Astrocyte (in vitro differentiated cells and primary cell): ENCODE data around the gene SHC3. TPM values are rescaled to one million over a fixed set of nuclear protein-coding genes. Genes with fewer than 3 reads are reported as not detected.

Experiments
- DNase-seq: peaks from one replicate; pipeline ENCODE4 v3.0.0-alpha.2; 2010; ENCODE audit warnings: low read depth
- FAIRE-seq: peaks from 2 replicates; lab custom pipeline; 2011; peaks lifted over from hg19 to GRCh38; lab: Jason Lieb, UNC
- H2AFZ ChIP-seq: 2 replicates; pipeline ENCODE4 v1.6.0; 2012; ENCODE audit warnings: low read depth, low read length, inconsistent platforms
- H3K27ac ChIP-seq: 2 replicates; pipeline ENCODE4 v1.5.1; 2011; ENCODE audit warnings: low read depth, low read length, inconsistent platforms
- H3K27me3 ChIP-seq: 2 replicates; pipeline ENCODE4 v1.6.0; 2011; ENCODE audit warnings: low read length, inconsistent platforms; ENCODE audit not compliant: insufficient read depth
- H3K36me3 ChIP-seq: 2 replicates; pipeline ENCODE4 v1.5.1; 2011; ENCODE audit warnings: low read length, inconsistent platforms; ENCODE audit not compliant: insufficient read depth
- H3K4me1 ChIP-seq: 2 replicates; pipeline ENCODE4 v1.5.1; 2011; ENCODE audit warnings: low read length, inconsistent platforms; ENCODE audit not compliant: insufficient read depth
- H3K4me2 ChIP-seq: 2 replicates; pipeline ENCODE4 v1.6.0; 2012; ENCODE audit warnings: low read length, inconsistent platforms
- H3K4me3 ChIP-seq: 2 replicates; pipeline ENCODE4 v1.5.1; 2011; ENCODE audit warnings: low read depth, mild to moderate bottlenecking, low read length, inconsistent platforms; ENCODE audit not compliant: insufficient read depth
- H3K79me2 ChIP-seq: 2 replicates; pipeline ENCODE4 v1.6.0; 2012; ENCODE audit warnings: mild to moderate bottlenecking, low read length, inconsistent platforms; ENCODE audit not compliant: insufficient read depth
- H3K9ac ChIP-seq: 2 replicates; pipeline ENCODE4 v1.6.0; 2012; ENCODE audit warnings: mild to moderate bottlenecking, low read length, inconsistent platforms
- H3K9me3 ChIP-seq: 2 replicates; pipeline ENCODE4 v1.5.1; 2012; ENCODE audit warnings: low read depth, mild to moderate bottlenecking, low read length, inconsistent platforms; ENCODE audit not compliant: insufficient read depth
- H4K20me1 ChIP-seq: 2 replicates; pipeline ENCODE4 v1.6.0; 2012; ENCODE audit warnings: low read length, inconsistent platforms; ENCODE audit not compliant: insufficient read depth
- H3K27ac Mint-ChIP-seq: one replicate; pipeline ENCODE4 v1.8.0; 2021; ENCODE audit warnings: mild to moderate bottlenecking, mixed read lengths; ENCODE audit not compliant: unreplicated experiment
- H3K27me3 Mint-ChIP-seq: one replicate; pipeline ENCODE4 v1.8.0; 2021; ENCODE audit warnings: low read depth, mixed read lengths; ENCODE audit not compliant: unreplicated experiment
- H3K36me3 Mint-ChIP-seq: one replicate; pipeline ENCODE4 v1.8.0; 2021; ENCODE audit warnings: low read depth, mixed read lengths; ENCODE audit not compliant: unreplicated experiment
- H3K4me1 Mint-ChIP-seq: one replicate; pipeline ENCODE4 v1.8.0; 2021; ENCODE audit warnings: low read depth, mixed read lengths; ENCODE audit not compliant: unreplicated experiment
- H3K4me3 Mint-ChIP-seq: one replicate; pipeline ENCODE4 v1.8.0; 2021; ENCODE audit warnings: mild to moderate bottlenecking, moderate library complexity, mixed read lengths; ENCODE audit not compliant: unreplicated experiment
- H3K9me3 Mint-ChIP-seq: one replicate; pipeline ENCODE4 v1.8.0; 2021; ENCODE audit warnings: mild to moderate bottlenecking, mixed read lengths; ENCODE audit not compliant: unreplicated experiment
- EZH2 ChIP-seq: IDR thresholded peaks from 2 replicates; pipeline ENCODE4 v1.6.1; 2012; ENCODE audit warnings: mild to moderate bottlenecking, low read length, inconsistent platforms; ENCODE audit not compliant: insufficient read depth
- total RNA-seq: library from RNA; stranded (reverse); gene quantifications from 2 replicates; pipeline ENCODE4 v1.2.1, GENCODE V29; 2021
- TF ChIP-seq, protein P1 (sequence below): IDR thresholded peaks from 2 replicates; pipeline ENCODE4 v1.5.1; 2011; ENCODE audit warnings: low read depth, mild to moderate bottlenecking, inconsistent platforms, low read length, moderate library complexity; ENCODE audit not compliant: insufficient read depth

Gene SHC3
- total RNA-seq, 1 donor from 2014 or later = 4.6 TPM

DNA sequence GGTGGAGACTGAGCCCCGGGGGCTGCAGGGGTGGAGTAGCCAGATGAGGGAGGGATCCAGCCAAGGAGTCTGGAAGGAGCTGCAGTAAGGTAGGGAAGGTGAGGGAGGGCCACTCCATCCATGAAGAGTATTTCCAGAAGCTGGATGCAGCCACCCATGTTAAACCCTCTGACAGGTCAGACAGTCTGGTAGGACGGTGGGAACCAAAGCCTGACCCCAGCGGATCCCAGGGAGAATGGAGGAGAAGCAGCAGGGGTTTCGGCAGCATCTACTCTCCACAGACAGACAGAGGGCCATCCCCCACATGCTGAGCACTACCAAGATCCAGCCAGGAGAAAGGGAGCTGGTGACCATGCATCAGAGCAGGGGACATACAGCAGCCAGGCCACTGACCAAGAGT, 209.8 kb downstream of the SHC3 start:
- H3K36me3 Mint-ChIP-seq = no peaks in the 10 kb centered on the region
- no peak for FAIRE-seq
- H3K9me3 ChIP-seq = no peaks in the 10 kb centered on the region
- no peak overlapping the region for H3K9ac ChIP-seq
- no peaks in the 10 kb centered on the region for H3K9me3 Mint-ChIP-seq
- peaks cover 8% of the 10 kb centered on the region for H3K4me1 ChIP-seq
- no peak for DNase-seq
- peaks cover 29% of the 10 kb centered on the region for H3K27me3 Mint-ChIP-seq
- H3K4me2 ChIP-seq = no peak overlapping the region
- no peaks in the 10 kb centered on the region for H4K20me1 ChIP-seq
- no peak overlapping the region for H3K27ac ChIP-seq
- no peak overlapping the region for H3K4me3 Mint-ChIP-seq
- no peak overlapping the region for H3K4me3 ChIP-seq
- TF ChIP-seq, protein P1, sequence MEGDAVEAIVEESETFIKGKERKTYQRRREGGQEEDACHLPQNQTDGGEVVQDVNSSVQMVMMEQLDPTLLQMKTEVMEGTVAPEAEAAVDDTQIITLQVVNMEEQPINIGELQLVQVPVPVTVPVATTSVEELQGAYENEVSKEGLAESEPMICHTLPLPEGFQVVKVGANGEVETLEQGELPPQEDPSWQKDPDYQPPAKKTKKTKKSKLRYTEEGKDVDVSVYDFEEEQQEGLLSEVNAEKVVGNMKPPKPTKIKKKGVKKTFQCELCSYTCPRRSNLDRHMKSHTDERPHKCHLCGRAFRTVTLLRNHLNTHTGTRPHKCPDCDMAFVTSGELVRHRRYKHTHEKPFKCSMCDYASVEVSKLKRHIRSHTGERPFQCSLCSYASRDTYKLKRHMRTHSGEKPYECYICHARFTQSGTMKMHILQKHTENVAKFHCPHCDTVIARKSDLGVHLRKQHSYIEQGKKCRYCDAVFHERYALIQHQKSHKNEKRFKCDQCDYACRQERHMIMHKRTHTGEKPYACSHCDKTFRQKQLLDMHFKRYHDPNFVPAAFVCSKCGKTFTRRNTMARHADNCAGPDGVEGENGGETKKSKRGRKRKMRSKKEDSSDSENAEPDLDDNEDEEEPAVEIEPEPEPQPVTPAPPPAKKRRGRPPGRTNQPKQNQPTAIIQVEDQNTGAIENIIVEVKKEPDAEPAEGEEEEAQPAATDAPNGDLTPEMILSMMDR = no peak
- TF ChIP-seq EZH2 = no peak
- H3K27ac Mint-ChIP-seq = no peak overlapping the region
- no peaks in the 10 kb centered on the region for H3K36me3 ChIP-seq
- no peaks in the 10 kb centered on the region for H3K4me1 Mint-ChIP-seq
- peaks cover 2% of the 10 kb centered on the region for H3K27me3 ChIP-seq
- no peak overlapping the region for H2AFZ ChIP-seq
- H3K79me2 ChIP-seq = no peaks in the 10 kb centered on the region

DNA sequence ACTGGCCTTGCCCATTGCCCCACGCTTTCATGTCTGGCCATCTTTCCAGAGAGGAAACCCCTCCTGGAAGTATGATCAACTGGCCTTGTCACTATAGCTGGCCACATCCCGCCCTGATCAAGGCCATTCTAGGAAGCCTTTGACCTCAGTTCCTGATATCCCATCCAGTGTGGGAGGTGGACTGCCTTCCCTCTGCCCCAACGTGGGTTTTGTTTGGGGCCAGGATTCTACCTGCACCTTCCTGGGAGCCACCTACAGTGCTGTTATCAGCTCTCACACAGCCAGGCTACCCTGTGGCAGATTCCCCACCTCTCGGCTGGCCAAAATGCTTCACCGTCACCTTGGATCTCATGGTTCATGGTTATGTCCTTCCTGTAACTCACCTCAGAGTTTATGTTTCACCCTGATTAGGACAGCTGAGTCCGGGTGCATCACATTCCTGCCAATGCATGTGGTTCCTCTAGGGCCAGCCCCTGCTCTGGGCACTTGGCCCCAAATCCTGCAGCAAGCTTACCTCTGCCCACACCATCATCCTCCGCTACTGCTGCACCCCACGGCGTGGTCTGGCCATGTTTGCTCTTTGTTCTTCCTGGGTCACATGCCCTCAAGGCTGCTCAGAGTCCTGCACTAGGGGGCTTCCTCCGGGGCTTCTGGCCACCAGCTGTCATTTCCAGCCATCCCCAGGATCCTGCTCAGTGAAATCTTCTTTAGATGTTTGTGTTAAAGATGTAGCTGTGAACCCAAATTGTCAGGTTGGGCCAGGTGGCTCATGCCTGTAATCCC, 211.5 kb downstream of the SHC3 start:
- no peaks in the 10 kb centered on the region for H3K36me3 ChIP-seq
- H3K79me2 ChIP-seq = no peaks in the 10 kb centered on the region
- Mint-ChIP-seq H3K27me3 (peaks cover 33% of the 10 kb centered on the region), H3K4me3 (no peak overlapping the region), H3K36me3 (no peaks in the 10 kb centered on the region), H3K9me3 (no peaks in the 10 kb centered on the region), H3K27ac (no peak overlapping the region), H3K4me1 (no peaks in the 10 kb centered on the region)
- FAIRE-seq = no peak
- H2AFZ ChIP-seq = no peak overlapping the region
- H3K4me3 ChIP-seq = no peak overlapping the region
- H4K20me1 ChIP-seq = no peaks in the 10 kb centered on the region
- TF ChIP-seq, protein P1 = no peak
- no peak for TF ChIP-seq EZH2
- no peak overlapping the region for H3K4me2 ChIP-seq
- H3K27me3 ChIP-seq = peaks cover 2% of the 10 kb centered on the region
- no peak for DNase-seq
- H3K9ac ChIP-seq = no peak overlapping the region
- H3K27ac ChIP-seq = no peak overlapping the region
- no peaks in the 10 kb centered on the region for H3K9me3 ChIP-seq
- H3K4me1 ChIP-seq = peaks cover 8% of the 10 kb centered on the region

DNA sequence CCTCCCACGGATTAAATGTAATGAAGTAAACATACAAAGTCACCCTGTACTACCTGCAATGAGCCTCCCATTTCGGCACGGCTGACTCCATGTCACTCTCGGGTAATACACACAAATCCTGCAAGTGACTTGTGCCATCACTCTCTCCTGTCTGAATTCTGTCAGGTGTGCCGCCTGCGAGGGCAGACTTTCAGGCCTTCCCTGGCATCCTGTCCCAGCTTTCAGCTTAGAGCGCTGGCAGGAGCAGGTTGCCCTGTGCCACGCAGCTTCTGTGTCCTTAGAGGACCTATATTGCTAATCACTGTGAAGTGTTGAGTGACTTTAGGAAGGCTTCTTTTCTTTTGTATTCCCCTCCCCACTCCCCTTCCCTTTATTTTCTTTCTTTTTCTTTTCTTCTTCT, 213.1 kb downstream of the SHC3 start:
- no peak overlapping the region for H3K9ac ChIP-seq
- H3K4me2 ChIP-seq = no peak overlapping the region
- no peaks in the 10 kb centered on the region for H4K20me1 ChIP-seq
- Mint-ChIP-seq H3K27ac (no peak overlapping the region), H3K36me3 (no peaks in the 10 kb centered on the region), H3K4me3 (no peak overlapping the region), H3K9me3 (no peaks in the 10 kb centered on the region), H3K4me1 (no peaks in the 10 kb centered on the region), H3K27me3 (peaks cover 42% of the 10 kb centered on the region)
- no peak overlapping the region for H2AFZ ChIP-seq
- peaks cover 9% of the 10 kb centered on the region for H3K27me3 ChIP-seq
- H3K27ac ChIP-seq = no peak overlapping the region
- FAIRE-seq (no peak), DNase-seq (no peak)
- TF ChIP-seq, protein P1 = no peak
- no peak for TF ChIP-seq EZH2
- H3K9me3 ChIP-seq = no peaks in the 10 kb centered on the region
- H3K36me3 ChIP-seq = no peaks in the 10 kb centered on the region
- no peaks in the 10 kb centered on the region for H3K4me1 ChIP-seq
- H3K79me2 ChIP-seq = no peaks in the 10 kb centered on the region
- no peak overlapping the region for H3K4me3 ChIP-seq
